ENCODE data around the gene SLC1A2.

The SLC1A2 gene

GRCh38 chr11:35324981-35325380 is 94.4 kb downstream of the SLC1A2 start:
- DNase-seq (ENCODE audit: low read depth), result no peak

GRCh38 chr11:35324183-35324886 is 95.0 kb downstream of the SLC1A2 start:
- no peak for DNase-seq (ENCODE audit: low read depth)

GRCh38 chr11:35323076-35323868 is 96.1 kb downstream of the SLC1A2 start:
- no peak for DNase-seq (ENCODE audit: low read depth)

- DNase-seq (ENCODE audit: low read depth), result no peak
These were observed 96.9 kb downstream of the SLC1A2 start for GRCh38 chr11:35322318-35322979.

- no peak for DNase-seq (ENCODE audit: low read depth)
These were observed 97.6 kb downstream of the SLC1A2 start for GRCh38 chr11:35321532-35322317.

GRCh38 chr11:35321111-35321510 is 98.2 kb downstream of the SLC1A2 start:
- DNase-seq (ENCODE audit: low read depth), result no peak

GRCh38 chr11:35318977-35319925 is 100.1 kb downstream of the SLC1A2 start:
- DNase-seq (ENCODE audit: low read depth), result no peak

- DNase-seq (ENCODE audit: low read depth), result no peak
These were observed 101.0 kb downstream of the SLC1A2 start for GRCh38 chr11:35318309-35318708.

- no peak for DNase-seq (ENCODE audit: low read depth)
These were observed 102.1 kb downstream of the SLC1A2 start for GRCh38 chr11:35317253-35317652.

- no peak for DNase-seq (ENCODE audit: low read depth)
These were observed 103.2 kb downstream of the SLC1A2 start for GRCh38 chr11:35316161-35316560.

GRCh38 chr11:35313760-35314153 is 105.6 kb downstream of the SLC1A2 start:
- no peak for DNase-seq (ENCODE audit: low read depth)

- DNase-seq (ENCODE audit: low read depth), result no peak
These were observed 106.1 kb downstream of the SLC1A2 start for GRCh38 chr11:35313066-35313759.

- DNase-seq (ENCODE audit: low read depth), result no peak
These were observed 108.0 kb downstream of the SLC1A2 start for GRCh38 chr11:35311331-35311730.

GRCh38 chr11:35308157-35308556 is 111.2 kb downstream of the SLC1A2 start:
- DNase-seq (ENCODE audit: low read depth), result no peak

- no peak for DNase-seq (ENCODE audit: low read depth)
These were observed 112.1 kb downstream of the SLC1A2 start for GRCh38 chr11:35307221-35307621.

- DNase-seq (ENCODE audit: low read depth), result peak; percentile 2
These were observed 113.5 kb downstream of the SLC1A2 start for GRCh38 chr11:35305670-35306382.

GRCh38 chr11:35304900-35305460 is 114.4 kb downstream of the SLC1A2 start:
- DNase-seq (ENCODE audit: low read depth), result no peak

GRCh38 chr11:35304386-35304775 is 115.0 kb downstream of the SLC1A2 start:
- DNase-seq (ENCODE audit: low read depth), result no peak

GRCh38 chr11:35303596-35304385 is 115.6 kb downstream of the SLC1A2 start:
- no peak for DNase-seq (ENCODE audit: low read depth)

Data from stimulated activated CD8-positive, alpha-beta memory T cell treated with anti-CD3 and anti-CD28 coated beads, Interleukin-4, amount 100 ng/mL, for 24 hours (primary cell).